Natural killer cell (primary cell): ENCODE measurements around the gene CALN1. TPM values are rescaled to one million over a fixed set of nuclear protein-coding genes. Genes with fewer than 3 reads are reported as not detected.

ENCODE experiments used
- ATAC-seq, 3 donors: fragments of 150-1000 bp in 2 of 3; fragments of 200-7000 bp in 1 of 3; cut with Tn5 transposase; 1 replicate in 1 of 3; 2 replicates in 2 of 3; pipeline ENCODE4 v1.10.0; 2021; ENCODE audit warnings: mild to moderate bottlenecking in 2 of 3, moderate library complexity in 2 of 3
- DNase-seq, 2 donors: peaks; one replicate each; pipeline versions ENCODE4 v3.0.0 to v3.0.0-alpha.2; 2013 to 2021; ENCODE audit warnings: mixed read lengths in 1 of 2
- H3K27ac ChIP-seq: one replicate; pipeline ENCODE4 v1.5.1; 2013; ENCODE audit warnings: mild to moderate bottlenecking, low read length
- H3K27me3 ChIP-seq: one replicate; pipeline ENCODE4 v1.6.1; 2013; ENCODE audit warnings: low read length; ENCODE audit not compliant: control insufficient read depth, insufficient read depth
- H3K36me3 ChIP-seq: one replicate; pipeline ENCODE4 v1.6.1; 2013; ENCODE audit warnings: low read length; ENCODE audit not compliant: control insufficient read depth, insufficient read depth
- H3K4me1 ChIP-seq: one replicate; pipeline ENCODE4 v1.6.1; 2013; ENCODE audit warnings: low read length; ENCODE audit not compliant: control insufficient read depth, insufficient read depth
- H3K4me3 ChIP-seq: one replicate; pipeline ENCODE4 v1.5.1; 2013; ENCODE audit warnings: low read length
- H3K9me3 ChIP-seq: one replicate; pipeline ENCODE4 v1.6.1; 2013; ENCODE audit warnings: low read length; ENCODE audit not compliant: control insufficient read depth, insufficient read depth
- H3K27ac Mint-ChIP-seq, 2 donors: one replicate each; pipeline ENCODE4 v1.8.0; 2022; ENCODE audit warnings: mild to moderate bottlenecking in 2 of 2, mixed read lengths in 2 of 2, moderate library complexity in 1 of 2
- H3K27me3 Mint-ChIP-seq, 2 donors: one replicate each; pipeline ENCODE4 v1.8.0; 2022; ENCODE audit warnings: low read depth in 2 of 2, mixed read lengths in 2 of 2
- H3K36me3 Mint-ChIP-seq: one replicate; pipeline ENCODE4 v1.8.0; 2022; ENCODE audit warnings: mixed read lengths
- H3K4me1 Mint-ChIP-seq, 2 donors: one replicate each; pipeline ENCODE4 v1.8.0; 2022; ENCODE audit warnings: mixed read lengths in 2 of 2
- H3K4me3 Mint-ChIP-seq: one replicate; pipeline ENCODE4 v1.8.0; 2022; ENCODE audit warnings: mild to moderate bottlenecking, moderate library complexity, mixed read lengths
- H3K9me3 Mint-ChIP-seq, 2 donors: one replicate each; pipeline ENCODE4 v1.8.0; 2022; ENCODE audit warnings: mixed read lengths in 2 of 2
- CTCF ChIP-seq: fragments of 200-600 bp; IDR thresholded peaks from one replicate; pipeline ENCODE4 v1.8.0; 2022; ENCODE audit warnings: antibody characterized with exemption
- WGBS: methylation state at CpG from one replicate; pipeline ENCODE4 v1.1.7; 2013; ENCODE audit warnings: missing lambda C conversion rate; ENCODE audit not compliant: insufficient coverage; 5-methylcytosine and 5-hydroxymethylcytosine counted together
- intact Hi-C: fragments of 100-400 bp; cut with micrococcal nuclease; formaldehyde crosslinking; loops from one replicate; pipeline ENCODE4 v1.14.2; 2022
- total RNA-seq, 4 donors: library from RNA; stranded (reverse); fragments of 120-200 nt in 1 of 4; gene quantifications; one replicate each; pipeline versions ENCODE4 v1.2.3 to v1.2.4, GENCODE V29; 2013 to 2022

CALN1 gene
- total RNA-seq, 3 donors from 2014 or later (not counting 1 experiment from before 2014, with no cell fraction given) = 0.18 TPM; not detected in 2

- no peak overlapping the region for H3K4me3 Mint-ChIP-seq
These were observed 146.8 kb downstream of the CALN1 start for GRCh38 chr7:72265071-72265904.

GRCh38 chr7:72260406-72260805 is 151.7 kb downstream of the CALN1 start:
- no peaks in the 10 kb centered on the region for H3K27me3 ChIP-seq
- Mint-ChIP-seq H3K9me3 (no peaks in the 10 kb centered on the region), H3K36me3 (no peaks in the 10 kb centered on the region), H3K4me1 (no peaks in the 10 kb centered on the region), H3K27me3 (no peaks in the 10 kb centered on the region), H3K27ac (no peak overlapping the region), H3K4me3 (no peak overlapping the region)
- H3K4me1 ChIP-seq = no peaks in the 10 kb centered on the region
- WGBS = 63% methylated on average over 3 of the region's 3 CpGs
- no peaks in the 10 kb centered on the region for H3K9me3 ChIP-seq
- intact Hi-C loops = no loop called here
- DNase-seq (no peak), ATAC-seq (no peak)
- no peak overlapping the region for H3K4me3 ChIP-seq
- TF ChIP-seq CTCF = no peak
- H3K27ac ChIP-seq = no peak overlapping the region
- no peaks in the 10 kb centered on the region for H3K36me3 ChIP-seq

More at GRCh38 chr7:72265071-72265904, 146.8 kb downstream of the CALN1 start:
- intact Hi-C loops = no loop called here
- no peaks in the 10 kb centered on the region for H3K36me3 Mint-ChIP-seq
- H3K27ac Mint-ChIP-seq = no peak overlapping the region
- peaks cover 0 to 3% of the 10 kb centered on the region in 2 donors for H3K9me3 Mint-ChIP-seq
- ATAC-seq (no peak), DNase-seq (no peak)
- no peaks in the 10 kb centered on the region for H3K27me3 Mint-ChIP-seq
- Histone ChIP-seq H3K9me3 (no peaks in the 10 kb centered on the region), H3K27me3 (no peaks in the 10 kb centered on the region), H3K36me3 (no peaks in the 10 kb centered on the region), H3K4me1 (no peaks in the 10 kb centered on the region), H3K4me3 (no peak overlapping the region), H3K27ac (no peak overlapping the region)
- H3K4me1 Mint-ChIP-seq = no peaks in the 10 kb centered on the region
- TF ChIP-seq CTCF = no peak
- whole genome bisulfite sequencing = 76% methylated on average over 7 of the region's 7 CpGs

DNA sequence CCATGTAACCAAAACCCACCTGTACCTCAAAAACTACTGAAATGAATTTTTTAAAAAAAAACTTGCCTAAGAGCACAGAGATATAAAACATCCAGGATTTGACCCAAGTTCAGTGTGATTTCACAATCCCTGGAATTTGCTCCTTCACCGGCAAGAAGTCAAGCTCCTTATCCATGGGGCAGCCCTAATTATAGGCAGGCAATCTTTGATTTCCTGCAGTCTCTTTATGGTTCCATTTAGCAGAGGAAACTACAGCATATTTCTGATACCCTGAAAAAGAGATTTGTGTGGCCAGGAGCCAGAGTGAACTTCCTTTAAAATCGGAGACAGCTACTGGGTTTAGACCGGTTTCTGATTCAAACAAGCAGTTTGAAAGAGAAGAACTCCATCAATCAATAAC is 154.1 kb downstream of the CALN1 start:
- no peaks in the 10 kb centered on the region for H3K4me1 Mint-ChIP-seq
- no peak for TF ChIP-seq CTCF
- Histone ChIP-seq H3K27me3 (no peaks in the 10 kb centered on the region), H3K4me3 (no peak overlapping the region), H3K27ac (no peak overlapping the region), H3K9me3 (no peaks in the 10 kb centered on the region), H3K4me1 (no peaks in the 10 kb centered on the region), H3K36me3 (no peaks in the 10 kb centered on the region)
- DNase-seq (no peak), ATAC-seq (no peak)
- 76% methylated on average over 3 of the region's 3 CpGs for WGBS
- H3K9me3 Mint-ChIP-seq = no peaks in the 10 kb centered on the region
- H3K27me3 Mint-ChIP-seq = no peaks in the 10 kb centered on the region
- intact Hi-C loops = no loop called here
- no peaks in the 10 kb centered on the region for H3K36me3 Mint-ChIP-seq
- H3K4me3 Mint-ChIP-seq = no peak overlapping the region
- no peak overlapping the region for H3K27ac Mint-ChIP-seq
